Measurements from ENCODE around the gene KIF1B.

KIF1B gene

DNA sequence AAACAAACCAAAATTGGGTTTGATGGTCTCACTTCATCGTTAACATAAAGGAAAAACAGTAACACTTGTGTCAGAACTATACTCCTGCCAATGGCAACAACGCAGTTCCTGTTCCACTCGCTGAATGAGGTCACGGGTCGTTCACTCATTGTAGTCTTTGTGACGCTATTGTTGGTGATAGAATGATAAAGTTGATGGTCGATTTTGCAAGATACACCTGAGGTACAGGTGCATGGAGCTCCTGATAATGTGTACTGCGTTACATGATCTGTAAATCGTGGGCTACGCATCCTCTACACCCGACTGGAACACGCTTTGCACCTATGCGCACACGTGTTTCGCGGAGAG lies 219.5 kb downstream of the KIF1B start:
- no peak for DNase-seq (ENCODE audit: low read depth in 2 of 2)

DNA sequence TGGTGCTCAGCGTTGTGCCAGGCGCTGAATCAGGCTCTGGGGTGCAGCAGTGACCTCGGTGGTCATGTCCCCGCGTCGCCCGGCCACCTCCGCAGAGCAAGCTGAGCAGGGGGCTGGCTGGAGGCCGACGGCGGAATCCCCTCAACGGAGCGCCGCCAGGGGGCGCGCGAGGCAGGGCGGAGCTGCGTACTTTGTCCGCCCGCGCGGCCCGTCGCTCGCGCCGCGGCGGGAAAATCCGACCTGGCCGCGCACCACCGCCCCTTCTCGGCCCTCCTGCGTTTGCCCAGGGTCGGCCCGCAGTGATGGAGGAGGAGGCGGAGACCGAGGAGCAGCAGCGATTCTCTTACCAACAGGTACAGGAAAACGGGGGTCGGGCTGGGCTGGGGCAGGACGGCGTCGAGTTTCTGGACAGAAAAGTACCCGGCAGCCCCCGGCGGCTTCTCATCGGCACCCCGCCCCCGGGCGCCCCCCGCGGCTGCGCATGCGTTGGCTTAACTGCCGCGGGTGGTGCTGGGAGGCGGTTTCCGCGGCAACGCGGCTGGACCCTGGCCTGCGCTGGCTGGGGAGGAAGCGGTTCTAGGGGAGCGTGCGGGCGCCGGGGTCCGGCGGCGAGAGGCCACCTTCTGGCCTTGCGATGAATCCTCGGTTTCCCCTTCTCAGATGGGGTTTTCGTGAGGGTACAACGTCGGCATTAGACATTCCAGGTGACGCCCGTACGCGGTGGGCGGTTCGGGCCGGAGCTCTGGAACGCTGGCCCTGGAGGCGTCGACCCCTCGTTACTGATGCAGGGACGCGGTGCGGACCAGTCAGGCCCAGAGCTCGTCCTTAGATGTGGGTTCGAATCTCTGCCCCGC lies 220.1 kb downstream of the KIF1B start, which contains the start of gene CENPS:
Gene CENPS (plus strand): TSS at position 218 of the 854 bp plus-strand sequence. CDS start 85 bp downstream, at position 303.
- peak; percentile 46 to 54 for DNase-seq (ENCODE audit: low read depth in 2 of 2)

Data from fibroblast of skin of left biceps (primary cell).